IMR-90 (cell line): ENCODE measurements around the gene PIP5K1B. TPM values are rescaled to one million over a fixed set of nuclear protein-coding genes. Genes with fewer than 3 reads are reported as not detected.

ENCODE experiments used
- ATAC-seq: fragments of 200-7000 bp; cut with Tn5 transposase; 2 replicates; pipeline ENCODE4 v1.9.1; 2020; ENCODE audit warnings: low read depth, mild to moderate bottlenecking, moderate library complexity
- BruUV-seq: library from RNA; stranded (reverse); fragments of 400-500 nt; replicated peaks from 2 replicates; lab custom pipeline; 2021; lab: Mats Ljungman, UMichigan
- CTCF ChIA-PET: fragments of 300-600 bp; formaldehyde crosslinking; extraction: SDS; loops from one replicate; lab custom pipeline; 2021; ENCODE audit warnings: antibody characterized with exemption; lab: Yijun Ruan, JAX
- POLR2A ChIA-PET: fragments of 300-600 bp; sonication (Branson Sonifier 250); formaldehyde crosslinking; loops from one replicate; lab custom pipeline; 2022; ENCODE audit warnings: antibody characterized with exemption; ENCODE audit not compliant: unreplicated experiment; lab: Charles Lee
- DNase-seq: peaks from one replicate; pipeline ENCODE4 v3.0.0; 2013
- H2AFZ ChIP-seq: replicated peaks from 2 replicates; pipeline ENCODE3; 2013; ENCODE audit warnings: low read length, mild to moderate bottlenecking; ENCODE audit not compliant: poor library complexity
- H2AK5ac ChIP-seq: 2 replicates; pipeline ENCODE4 v1.6.1; 2013; ENCODE audit warnings: low read depth, low read length, inconsistent platforms
- H2AK9ac ChIP-seq: replicated peaks from 2 replicates; pipeline ENCODE3; 2013; ENCODE audit warnings: mild to moderate bottlenecking, low read depth, low read length, moderate library complexity; ENCODE audit not compliant: poor library complexity
- H2BK120ac ChIP-seq: 2 replicates; pipeline ENCODE4 v1.6.1; 2013; ENCODE audit warnings: low read depth, low read length, inconsistent platforms
- H2BK15ac ChIP-seq: 3 replicates; pipeline ENCODE4 v1.6.1; 2013; ENCODE audit warnings: low read depth, low read length, inconsistent platforms
- H2BK20ac ChIP-seq: 2 replicates; pipeline ENCODE4 v1.6.1; 2013; ENCODE audit warnings: low read depth, mild to moderate bottlenecking, inconsistent platforms, low read length, moderate library complexity
- H2BK5ac ChIP-seq: 2 replicates; pipeline ENCODE4 v1.6.1; 2013; ENCODE audit warnings: mild to moderate bottlenecking, low read depth, low read length, inconsistent platforms; ENCODE audit not compliant: poor library complexity, severe bottlenecking
- H3K14ac ChIP-seq: replicated peaks from 2 replicates; pipeline ENCODE4 v1.6.1; 2013; ENCODE audit warnings: low read depth, low read length, inconsistent platforms
- H3K18ac ChIP-seq: 2 replicates; pipeline ENCODE4 v1.6.1; 2013; ENCODE audit warnings: low read depth, low read length, control low read depth
- H3K23ac ChIP-seq: 2 replicates; pipeline ENCODE4 v1.6.1; 2013; ENCODE audit warnings: low read depth, low read length, inconsistent platforms
- H3K27ac ChIP-seq: 2 replicates; pipeline ENCODE4 v1.5.1; 2013; ENCODE audit warnings: mild to moderate bottlenecking, control low read depth, low read length; ENCODE audit not compliant: insufficient read depth
- H3K27me3 ChIP-seq: 2 replicates; pipeline ENCODE4 v1.6.1; 2013; ENCODE audit warnings: low read length; ENCODE audit not compliant: control insufficient read depth, insufficient read depth
- H3K36me3 ChIP-seq: 2 replicates; pipeline ENCODE4 v1.6.1; 2013; ENCODE audit warnings: low read length, mixed read lengths; ENCODE audit not compliant: control insufficient read depth, insufficient read depth
- H3K4ac ChIP-seq: 2 replicates; pipeline ENCODE4 v1.6.1; 2013; ENCODE audit warnings: low read depth, low read length, inconsistent platforms
- H3K4me1 ChIP-seq: 2 replicates; pipeline ENCODE4 v1.6.1; 2013; ENCODE audit warnings: low read length, mixed read lengths; ENCODE audit not compliant: control insufficient read depth, insufficient read depth
- H3K4me2 ChIP-seq: 2 replicates; pipeline ENCODE4 v1.6.1; 2013; ENCODE audit warnings: low read depth, mild to moderate bottlenecking, control low read depth, low read length, moderate library complexity
- H3K4me3 ChIP-seq: 2 replicates; pipeline ENCODE4 v1.5.1; 2013; ENCODE audit warnings: low read depth, mild to moderate bottlenecking, control low read depth, low read length, moderate library complexity; ENCODE audit not compliant: insufficient read depth
- H3K56ac ChIP-seq: 2 replicates; pipeline ENCODE4 v1.6.1; 2013; ENCODE audit warnings: low read length, inconsistent platforms; ENCODE audit not compliant: insufficient read depth; ENCODE audit errors: extremely low read depth
- H3K79me1 ChIP-seq, 2 experiments: 2 replicates each; pipeline ENCODE4 v1.6.1; 2013; ENCODE audit warnings: low read length in 2 of 2, inconsistent platforms in 1 of 2, low read depth in 1 of 2
- H3K9ac ChIP-seq: 2 replicates; pipeline ENCODE4 v1.6.1; 2013; ENCODE audit warnings: low read depth, low read length, control low read depth
- H3K9me1 ChIP-seq: 2 replicates; pipeline ENCODE4 v1.6.1; 2013; ENCODE audit warnings: low read length, inconsistent platforms; ENCODE audit not compliant: insufficient read depth
- H3K9me3 ChIP-seq: 2 replicates; pipeline ENCODE4 v1.6.1; 2013; ENCODE audit warnings: low read length; ENCODE audit not compliant: control insufficient read depth, insufficient read depth
- H4K20me1 ChIP-seq: 2 replicates; pipeline ENCODE4 v1.6.1; 2013; ENCODE audit warnings: low read length, inconsistent platforms; ENCODE audit not compliant: insufficient read depth
- H4K5ac ChIP-seq: 2 replicates; pipeline ENCODE4 v1.6.1; 2013; ENCODE audit warnings: mild to moderate bottlenecking, low read depth, low read length, control low read depth
- H4K8ac ChIP-seq, 2 experiments: 2 replicates each; pipeline ENCODE4 v1.6.1; 2013; ENCODE audit warnings: low read depth in 2 of 2, low read length in 2 of 2, control low read depth in 1 of 2, inconsistent platforms in 1 of 2
- H4K91ac ChIP-seq: 2 replicates; pipeline ENCODE4 v1.6.1; 2013; ENCODE audit warnings: low read depth, low read length, inconsistent platforms; ENCODE audit not compliant: insufficient read depth
- CEBPB ChIP-seq: IDR thresholded peaks from 2 replicates; pipeline ENCODE4 v1.6.1; 2012; ENCODE audit warnings: low read depth, low read length, improper control_type of control experiment
- CTCF ChIP-seq: conservative IDR thresholded peaks from 2 replicates; pipeline ENCODE4 v1.5.1; 2012; ENCODE audit warnings: mild to moderate bottlenecking, low read depth, low read length, improper control_type of control experiment
- RCOR1 ChIP-seq: IDR thresholded peaks from 2 replicates; pipeline ENCODE4 v1.6.1; 2012; ENCODE audit warnings: mild to moderate bottlenecking, low read length, improper control_type of control experiment; ENCODE audit not compliant: insufficient replicate concordance
- RFX5 ChIP-seq: IDR thresholded peaks from 2 replicates; pipeline ENCODE4 v1.8.0; 2012; ENCODE audit warnings: low read depth, mild to moderate bottlenecking, low read length, moderate library complexity
- SMC3 ChIP-seq: fragments of 150-350 bp; IDR thresholded peaks from 2 replicates; pipeline ENCODE4 v1.6.1; 2016; ENCODE audit warnings: low read depth, mild to moderate bottlenecking, antibody characterized with exemption, low read length, moderate library complexity
- USF2 ChIP-seq: fragments of 150-350 bp; IDR thresholded peaks from 2 replicates; pipeline ENCODE4 v1.6.1; 2017; ENCODE audit warnings: mild to moderate bottlenecking, antibody characterized with exemption, low read length, low read depth
- WGBS, 2 experiments: methylation state at CpG; one replicate each; pipeline versions ENCODE4 v1.1.5 to v1.1.7; 2013; ENCODE audit warnings: missing lambda C conversion rate in 2 of 2; ENCODE audit not compliant: insufficient read length in 1 of 2; ENCODE audit errors: extremely low coverage in 2 of 2; 5-methylcytosine and 5-hydroxymethylcytosine counted together
- dilution Hi-C: fragments of 300-500 bp; cut with HindIII; formaldehyde crosslinking; loops from one replicate; pipeline ENCODE4 v1.14.3; 2018; ENCODE audit warnings: low sequenced_read_pairs; ENCODE audit not compliant: unreplicated experiment
- in situ Hi-C: fragments of 300-500 bp; cut with MboI; formaldehyde crosslinking; loops from 3 replicates; pipeline ENCODE4 v1.14.3; 2019; ENCODE audit warnings: low sequenced_read_pairs, inconsistent platforms, mixed read lengths
- intact Hi-C: fragments of 100-400 bp; cut with micrococcal nuclease; formaldehyde crosslinking; loops from 2 replicates; pipeline ENCODE4 v1.10.0; 2022
- polyA plus RNA-seq, 3 experiments: library from polyadenylated mRNA; depleted of rRNA; stranded (reverse); fragments of >200 nt; gene quantifications; 2 replicates each; pipeline ENCODE4 v1.2.3, GENCODE V29; 2012; ENCODE audit warnings: low replicate concordance in 1 of 3
- total RNA-seq: library from RNA; depleted of rRNA; stranded (reverse); fragments of >200 nt; gene quantifications from 2 replicates; pipeline ENCODE4 v1.2.3, GENCODE V29; 2012

Gene PIP5K1B
- total and polyA plus RNA-seq, 2 of the 4 experiments (the other 2 are of a cell fraction): not detected

- no peaks in the 10 kb centered on the region for H3K9me3 ChIP-seq
- POLR2A ChIA-PET: no interaction called here
- no peak overlapping the region for H4K8ac ChIP-seq
- peaks cover 2 to 15% of the 10 kb centered on the region in 2 experiments for H3K79me1 ChIP-seq
- H3K56ac ChIP-seq: no peak overlapping the region
- in situ Hi-C loops (no loop called here), intact Hi-C loops (no loop called here), dilution Hi-C loops (no loop called here)
- no peak overlapping the region for H3K23ac ChIP-seq
- no peak overlapping the region for H3K18ac ChIP-seq
- DNase-seq: no peak
- H3K4ac ChIP-seq: no peak overlapping the region
- no peak overlapping the region for H3K4me2 ChIP-seq
- H2BK20ac ChIP-seq: no peak overlapping the region
- no peak overlapping the region for H3K9ac ChIP-seq
- peak overlapping the region; percentile 19 for H2AK9ac ChIP-seq
- H2BK5ac ChIP-seq: no peak overlapping the region
- no peak overlapping the region for H2AK5ac ChIP-seq
- no peaks in the 10 kb centered on the region; the same call in 1 of the 2 replicates for H4K20me1 ChIP-seq
- ATAC-seq: no peak
- H3K36me3 ChIP-seq: peaks cover 16% of the 10 kb centered on the region
- no TSS peak for BruUV-seq
- CTCF ChIA-PET: no interaction called here
- H2BK120ac ChIP-seq: no peak overlapping the region
- no peak overlapping the region for H4K5ac ChIP-seq
- TF ChIP-seq USF2 (no peak), CTCF (no peak), RFX5 (no peak), CEBPB (no peak), RCOR1 (no peak), SMC3 (no peak)
- no peaks in the 10 kb centered on the region for H3K27me3 ChIP-seq
- no CpG with 5 or more reads among the region's 4 CpGs for WGBS, 2 experiments
- no peak overlapping the region for H4K91ac ChIP-seq
- no peak overlapping the region for H2BK15ac ChIP-seq
- no peak overlapping the region for H3K4me3 ChIP-seq
- no peaks in the 10 kb centered on the region; the same call in 1 of the 2 replicates for H3K9me1 ChIP-seq
- H3K14ac ChIP-seq: no peak overlapping the region
- H2AFZ ChIP-seq: no peak overlapping the region
- H3K27ac ChIP-seq: no peak overlapping the region
- H3K4me1 ChIP-seq: peaks cover 8% of the 10 kb centered on the region
These were observed 341.7 kb downstream of the PIP5K1B start for GRCh38 chr9:69046723-69047122.
